ENCODE measurements around the gene ELOF1. TPM values are rescaled to one million over a fixed set of nuclear protein-coding genes. Genes with fewer than 3 reads are reported as not detected.

The ELOF1 gene
- polyA plus RNA-seq, 1 donor from 2014 or later: 38.0 TPM

DNA sequence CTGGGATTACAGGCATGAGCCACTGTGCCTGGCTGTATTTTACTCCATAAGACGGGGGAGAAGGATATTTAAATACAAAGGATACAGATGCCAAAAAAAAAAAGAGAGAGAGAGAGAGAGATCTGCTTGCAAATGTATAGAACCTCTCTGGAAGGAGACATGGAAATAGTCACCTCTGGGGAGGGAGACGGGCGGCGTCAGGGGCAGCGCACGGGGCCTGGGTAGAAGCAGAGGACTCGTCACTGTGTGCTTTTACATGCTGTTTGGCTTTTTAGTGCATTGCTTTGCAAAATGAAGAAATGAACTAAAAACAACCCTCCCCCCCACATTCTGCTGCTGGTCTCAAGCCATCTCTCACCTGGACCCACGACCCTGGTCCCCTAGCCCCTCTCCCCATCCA, 48.6 kb downstream of the ELOF1 start:
- Histone ChIP-seq H3K27me3 (ENCODE audit: insufficient read depth, low read depth, low read length) (no peaks in the 10 kb centered on the region), H3F3A (ENCODE audit: insufficient read depth, low read length, poor library complexity, severe bottlenecking) (no peaks in the 10 kb centered on the region), H3K36me3 (ENCODE audit: insufficient read depth, low read length) (no peaks in the 10 kb centered on the region), H3K4me2 (ENCODE audit: low read length) (no peak overlapping the region), H2AFZ (ENCODE audit: low read depth, low read length) (no peak overlapping the region), H3K27ac (ENCODE audit: low read length) (no peak overlapping the region), H3K9ac (ENCODE audit: low read length) (no peak overlapping the region), H4K20me1 (ENCODE audit: insufficient read depth) (no peaks in the 10 kb centered on the region), H3K9me2 (ENCODE audit: insufficient read depth, low read length) (no peaks in the 10 kb centered on the region), H3K9me3 (ENCODE audit: low read length) (no peaks in the 10 kb centered on the region), H3K4me3 (ENCODE audit: low read length) (no peak overlapping the region), H3K79me2 (replicated peaks; ENCODE audit: insufficient read depth, low read length) (no peaks in the 10 kb centered on the region)
- TF ChIP-seq, protein P1, sequence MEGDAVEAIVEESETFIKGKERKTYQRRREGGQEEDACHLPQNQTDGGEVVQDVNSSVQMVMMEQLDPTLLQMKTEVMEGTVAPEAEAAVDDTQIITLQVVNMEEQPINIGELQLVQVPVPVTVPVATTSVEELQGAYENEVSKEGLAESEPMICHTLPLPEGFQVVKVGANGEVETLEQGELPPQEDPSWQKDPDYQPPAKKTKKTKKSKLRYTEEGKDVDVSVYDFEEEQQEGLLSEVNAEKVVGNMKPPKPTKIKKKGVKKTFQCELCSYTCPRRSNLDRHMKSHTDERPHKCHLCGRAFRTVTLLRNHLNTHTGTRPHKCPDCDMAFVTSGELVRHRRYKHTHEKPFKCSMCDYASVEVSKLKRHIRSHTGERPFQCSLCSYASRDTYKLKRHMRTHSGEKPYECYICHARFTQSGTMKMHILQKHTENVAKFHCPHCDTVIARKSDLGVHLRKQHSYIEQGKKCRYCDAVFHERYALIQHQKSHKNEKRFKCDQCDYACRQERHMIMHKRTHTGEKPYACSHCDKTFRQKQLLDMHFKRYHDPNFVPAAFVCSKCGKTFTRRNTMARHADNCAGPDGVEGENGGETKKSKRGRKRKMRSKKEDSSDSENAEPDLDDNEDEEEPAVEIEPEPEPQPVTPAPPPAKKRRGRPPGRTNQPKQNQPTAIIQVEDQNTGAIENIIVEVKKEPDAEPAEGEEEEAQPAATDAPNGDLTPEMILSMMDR (IDR thresholded peaks at IDR 0.05; ENCODE audit: poor library complexity, severe bottlenecking): no peak
- TF ChIP-seq, protein P2, sequence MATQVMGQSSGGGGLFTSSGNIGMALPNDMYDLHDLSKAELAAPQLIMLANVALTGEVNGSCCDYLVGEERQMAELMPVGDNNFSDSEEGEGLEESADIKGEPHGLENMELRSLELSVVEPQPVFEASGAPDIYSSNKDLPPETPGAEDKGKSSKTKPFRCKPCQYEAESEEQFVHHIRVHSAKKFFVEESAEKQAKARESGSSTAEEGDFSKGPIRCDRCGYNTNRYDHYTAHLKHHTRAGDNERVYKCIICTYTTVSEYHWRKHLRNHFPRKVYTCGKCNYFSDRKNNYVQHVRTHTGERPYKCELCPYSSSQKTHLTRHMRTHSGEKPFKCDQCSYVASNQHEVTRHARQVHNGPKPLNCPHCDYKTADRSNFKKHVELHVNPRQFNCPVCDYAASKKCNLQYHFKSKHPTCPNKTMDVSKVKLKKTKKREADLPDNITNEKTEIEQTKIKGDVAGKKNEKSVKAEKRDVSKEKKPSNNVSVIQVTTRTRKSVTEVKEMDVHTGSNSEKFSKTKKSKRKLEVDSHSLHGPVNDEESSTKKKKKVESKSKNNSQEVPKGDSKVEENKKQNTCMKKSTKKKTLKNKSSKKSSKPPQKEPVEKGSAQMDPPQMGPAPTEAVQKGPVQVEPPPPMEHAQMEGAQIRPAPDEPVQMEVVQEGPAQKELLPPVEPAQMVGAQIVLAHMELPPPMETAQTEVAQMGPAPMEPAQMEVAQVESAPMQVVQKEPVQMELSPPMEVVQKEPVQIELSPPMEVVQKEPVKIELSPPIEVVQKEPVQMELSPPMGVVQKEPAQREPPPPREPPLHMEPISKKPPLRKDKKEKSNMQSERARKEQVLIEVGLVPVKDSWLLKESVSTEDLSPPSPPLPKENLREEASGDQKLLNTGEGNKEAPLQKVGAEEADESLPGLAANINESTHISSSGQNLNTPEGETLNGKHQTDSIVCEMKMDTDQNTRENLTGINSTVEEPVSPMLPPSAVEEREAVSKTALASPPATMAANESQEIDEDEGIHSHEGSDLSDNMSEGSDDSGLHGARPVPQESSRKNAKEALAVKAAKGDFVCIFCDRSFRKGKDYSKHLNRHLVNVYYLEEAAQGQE (IDR thresholded peaks at IDR 0.05; ENCODE audit: borderline replicate concordance): no peak
- TF ChIP-seq RAD21 (conservative IDR thresholded peaks at IDR 0.05) (no peak), TAF1 (IDR thresholded peaks at IDR 0.05; ENCODE audit: low read depth) (no peak), EZH2 (IDR thresholded peaks at IDR 0.05; ENCODE audit: borderline replicate concordance, insufficient read depth, low read length, poor library complexity, severe bottlenecking) (no peak), SMC3 (conservative IDR thresholded peaks at IDR 0.05; ENCODE audit: poor library complexity) (no peak), POLR2AphosphoS5 (IDR thresholded peaks at IDR 0.05) (no peak), EP300 (conservative IDR thresholded peaks at IDR 0.05; ENCODE audit: poor library complexity, severe bottlenecking) (no peak), MXI1 (conservative IDR thresholded peaks at IDR 0.05; ENCODE audit: poor library complexity, severe bottlenecking) (no peak)

DNA sequence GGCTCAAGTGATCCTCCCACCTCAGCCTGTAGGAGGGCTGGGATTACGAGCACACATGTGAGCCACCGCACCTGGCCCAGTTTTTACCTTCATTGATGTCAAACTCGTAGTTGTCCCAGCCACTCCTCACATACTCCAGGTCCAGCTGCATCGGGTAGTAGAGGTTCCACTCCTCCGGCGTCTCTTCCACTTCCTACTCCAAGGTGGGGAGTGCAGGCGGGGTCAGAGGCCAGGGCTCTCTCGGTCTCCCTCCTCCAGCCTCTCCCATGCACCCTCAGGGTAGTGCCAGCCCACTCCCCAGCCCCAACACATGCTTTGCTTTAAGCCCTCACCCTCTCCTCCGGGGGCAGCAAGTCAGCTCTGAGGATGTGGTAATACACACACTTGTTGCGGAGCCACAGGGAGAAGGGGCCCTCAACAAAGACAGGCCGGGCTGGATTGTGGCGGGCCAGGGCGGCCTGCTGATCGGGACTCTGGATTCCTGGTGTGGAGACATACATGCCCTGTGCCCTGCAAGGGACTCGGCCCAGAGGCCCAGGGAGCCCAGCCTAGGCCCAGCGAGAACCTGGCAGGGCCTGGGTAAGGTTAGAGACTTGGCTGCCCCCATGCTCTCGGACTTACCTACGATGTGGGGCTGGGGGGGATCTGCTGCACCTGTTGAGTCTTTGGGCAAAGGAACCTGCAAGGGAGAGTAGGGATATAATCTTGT, 51.5 kb downstream of the ELOF1 start:
- no peak overlapping the region for H3K4me2 ChIP-seq (ENCODE audit: low read length)
- no peak overlapping the region for H2AFZ ChIP-seq (ENCODE audit: low read depth, low read length)
- no peaks in the 10 kb centered on the region for H3K79me2 ChIP-seq (replicated peaks; ENCODE audit: insufficient read depth, low read length)
- H3K36me3 ChIP-seq (ENCODE audit: insufficient read depth, low read length): no peaks in the 10 kb centered on the region
- H3K9me3 ChIP-seq (ENCODE audit: low read length): no peaks in the 10 kb centered on the region
- no peaks in the 10 kb centered on the region for H3K9me2 ChIP-seq (ENCODE audit: insufficient read depth, low read length)
- TF ChIP-seq RAD21 (conservative IDR thresholded peaks at IDR 0.05) (no peak), MXI1 (conservative IDR thresholded peaks at IDR 0.05; ENCODE audit: poor library complexity, severe bottlenecking) (no peak), TAF1 (IDR thresholded peaks at IDR 0.05; ENCODE audit: low read depth) (no peak), EZH2 (IDR thresholded peaks at IDR 0.05; ENCODE audit: borderline replicate concordance, insufficient read depth, low read length, poor library complexity, severe bottlenecking) (no peak), POLR2AphosphoS5 (IDR thresholded peaks at IDR 0.05) (no peak), SMC3 (conservative IDR thresholded peaks at IDR 0.05; ENCODE audit: poor library complexity) (no peak), EP300 (conservative IDR thresholded peaks at IDR 0.05; ENCODE audit: poor library complexity, severe bottlenecking) (no peak)
- TF ChIP-seq, protein P1 (IDR thresholded peaks at IDR 0.05; ENCODE audit: poor library complexity, severe bottlenecking): no peak
- TF ChIP-seq, protein P2 (IDR thresholded peaks at IDR 0.05; ENCODE audit: borderline replicate concordance): no peak
- H3K27me3 ChIP-seq (ENCODE audit: insufficient read depth, low read depth, low read length): no peaks in the 10 kb centered on the region
- H3K9ac ChIP-seq (ENCODE audit: low read length): no peak overlapping the region
- H3K4me3 ChIP-seq (ENCODE audit: low read length): no peak overlapping the region
- H3F3A ChIP-seq (ENCODE audit: insufficient read depth, low read length, poor library complexity, severe bottlenecking): no peaks in the 10 kb centered on the region
- no peak overlapping the region for H3K27ac ChIP-seq (ENCODE audit: low read length)
- H4K20me1 ChIP-seq (ENCODE audit: insufficient read depth): no peaks in the 10 kb centered on the region

All from neural cell (in vitro differentiated cells).